HEK293T (cell line): Measurements from ENCODE around the gene CDO1.

Source experiments
- ARNT ChIP-seq: fragments of 450-650 bp; IDR thresholded peaks from 2 replicates; pipeline ENCODE4 v1.6.1; 2017; ENCODE audit warnings: mild to moderate bottlenecking
- BHLHE40 ChIP-seq: fragments of 450-650 bp; IDR thresholded peaks from 2 replicates; pipeline ENCODE4 v1.6.1; 2016; ENCODE audit warnings: mild to moderate bottlenecking, moderate library complexity, borderline replicate concordance
- ELF4 ChIP-seq: fragments of 450-650 bp; IDR thresholded peaks from 2 replicates; pipeline ENCODE4 v1.6.1; 2017; ENCODE audit warnings: antibody characterized with exemption
- FOXK2 ChIP-seq: fragments of 450-650 bp; IDR thresholded peaks from 2 replicates; pipeline ENCODE4 v1.6.1; 2016; ENCODE audit warnings: mild to moderate bottlenecking
- FOXM1 ChIP-seq: fragments of 450-650 bp; IDR thresholded peaks from 2 replicates; pipeline ENCODE4 v1.6.1; 2017; ENCODE audit warnings: mild to moderate bottlenecking, borderline replicate concordance
- HDGF ChIP-seq: fragments of 450-650 bp; IDR thresholded peaks from 2 replicates; pipeline ENCODE4 v1.6.1; 2017; ENCODE audit warnings: antibody characterized with exemption, borderline replicate concordance
- SP1 ChIP-seq: fragments of 450-650 bp; IDR thresholded peaks from 2 replicates; pipeline ENCODE4 v1.6.1; 2017
- SUZ12 ChIP-seq: fragments of 450-650 bp; IDR thresholded peaks from 2 replicates; pipeline ENCODE4 v1.6.1; 2016; ENCODE audit warnings: mild to moderate bottlenecking
- TARDBP ChIP-seq: fragments of 450-650 bp; IDR thresholded peaks from 2 replicates; pipeline ENCODE4 v1.6.1; 2016
- TF ChIP-seq, protein P1 (sequence below): fragments of 450-650 bp; IDR thresholded peaks from 2 replicates; pipeline ENCODE4 v1.6.1; 2016

DNA sequence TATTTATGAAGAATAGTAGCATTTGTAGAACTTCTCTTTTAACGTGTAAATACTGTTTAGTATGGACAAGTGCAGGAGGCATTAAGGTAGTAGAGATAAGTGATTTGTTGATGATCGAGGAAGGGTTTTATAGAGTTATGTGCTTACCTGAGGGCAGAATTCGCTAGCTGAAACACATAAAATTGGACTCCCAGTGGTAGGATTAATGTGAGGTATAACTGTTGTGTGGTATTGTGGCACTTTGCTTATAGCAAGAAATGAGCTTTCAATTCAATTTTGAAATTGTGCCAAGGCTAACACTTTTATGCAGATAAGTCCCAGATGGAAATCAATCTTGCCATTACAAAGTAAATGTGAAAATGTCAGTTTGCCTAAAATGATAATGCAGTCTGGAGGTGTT is 26.5 kb upstream of the CDO1 start:
- TF ChIP-seq BHLHE40 (no peak), ELF4 (no peak), FOXK2 (no peak), FOXM1 (no peak), HDGF (no peak), ARNT (no peak), TARDBP (no peak), SP1 (no peak), SUZ12 (no peak)
- TF ChIP-seq, protein P1, sequence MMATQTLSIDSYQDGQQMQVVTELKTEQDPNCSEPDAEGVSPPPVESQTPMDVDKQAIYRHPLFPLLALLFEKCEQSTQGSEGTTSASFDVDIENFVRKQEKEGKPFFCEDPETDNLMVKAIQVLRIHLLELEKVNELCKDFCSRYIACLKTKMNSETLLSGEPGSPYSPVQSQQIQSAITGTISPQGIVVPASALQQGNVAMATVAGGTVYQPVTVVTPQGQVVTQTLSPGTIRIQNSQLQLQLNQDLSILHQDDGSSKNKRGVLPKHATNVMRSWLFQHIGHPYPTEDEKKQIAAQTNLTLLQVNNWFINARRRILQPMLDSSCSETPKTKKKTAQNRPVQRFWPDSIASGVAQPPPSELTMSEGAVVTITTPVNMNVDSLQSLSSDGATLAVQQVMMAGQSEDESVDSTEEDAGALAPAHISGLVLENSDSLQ: no peak; the same call in 1 of the 2 replicates
